Left ventricle myocardium inferior (tissue), 1 donor: Measurements from ENCODE around the gene NUDT4. TPM values are rescaled to one million over a fixed set of nuclear protein-coding genes. Genes with fewer than 3 reads are reported as not detected.
"Not testable (repeated sequence)": the region's sequence is repeated elsewhere in the genome, so short reads cannot be mapped to it uniquely, and the experiment has no call there.

Experiments
- DNase-seq: peaks from one replicate; pipeline ENCODE4 v3.0.0-alpha.2; 2020
- H3K27ac ChIP-seq: fragments of 200-600 bp; replicated peaks from 2 replicates; pipeline ENCODE4 v1.8.0; 2021
- H3K27me3 ChIP-seq: fragments of 200-600 bp; 2 replicates; pipeline ENCODE4 v1.8.0; 2021; ENCODE audit warnings: low read depth
- H3K36me3 ChIP-seq: fragments of 200-600 bp; 2 replicates; pipeline ENCODE4 v1.8.0; 2021
- H3K4me1 ChIP-seq: fragments of 200-600 bp; 2 replicates; pipeline ENCODE4 v1.8.0; 2021
- H3K4me3 ChIP-seq: fragments of 200-600 bp; 2 replicates; pipeline ENCODE4 v1.8.0; 2021; ENCODE audit warnings: mild to moderate bottlenecking, moderate library complexity
- H3K9me3 ChIP-seq: fragments of 200-600 bp; replicated peaks from 2 replicates; pipeline ENCODE4 v1.8.0; 2021
- intact Hi-C: fragments of 100-400 bp; cut with micrococcal nuclease; formaldehyde crosslinking; loops from one replicate; pipeline ENCODE4 v1.11.0; 2022
- total RNA-seq: library from RNA; stranded (reverse); fragmentation: NEBNext Ultra II Directional; extraction: Animal tissue kit (Norgen Biotek cat#: 25700); gene quantifications from one replicate; pipeline ENCODE4 v1.2.1, GENCODE V29; 2021
- TF ChIP-seq, protein P1 (sequence below): fragments of 200-600 bp; IDR thresholded peaks from 2 replicates; pipeline ENCODE4 v1.8.0; 2021; ENCODE audit warnings: antibody characterized with exemption, mild to moderate bottlenecking, borderline replicate concordance
- donor health status: DM: no; HTN: yes; CAD: no; lungs with severe emphysema.

The NUDT4 gene
- total RNA-seq, 1 donor from 2014 or later, result 283 TPM

DNA sequence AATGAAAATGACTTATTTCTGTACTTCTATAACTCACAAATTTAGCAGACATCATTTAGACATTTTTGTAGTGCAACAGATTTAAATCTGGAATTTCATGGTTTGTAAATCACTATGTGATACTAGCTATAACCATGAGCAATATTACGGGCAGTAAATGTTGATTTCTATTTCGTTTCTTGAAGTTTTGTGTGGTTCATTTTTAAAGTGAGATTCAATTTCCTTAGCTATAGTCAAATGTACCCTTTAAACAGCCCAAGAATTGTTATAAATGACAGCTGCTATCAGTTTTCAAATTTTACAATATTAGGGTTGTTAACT is 30.2 kb downstream of the NUDT4 start:
- Histone ChIP-seq H3K4me3 (no peak overlapping the region), H3K27me3 (no peaks in the 10 kb centered on the region), H3K27ac (peak overlapping the region; percentile 12), H3K36me3 (peaks cover 19% of the 10 kb centered on the region), H3K4me1 (peaks cover 56% of the 10 kb centered on the region), H3K9me3 (no peaks in the 10 kb centered on the region)
- TF ChIP-seq, protein P1, sequence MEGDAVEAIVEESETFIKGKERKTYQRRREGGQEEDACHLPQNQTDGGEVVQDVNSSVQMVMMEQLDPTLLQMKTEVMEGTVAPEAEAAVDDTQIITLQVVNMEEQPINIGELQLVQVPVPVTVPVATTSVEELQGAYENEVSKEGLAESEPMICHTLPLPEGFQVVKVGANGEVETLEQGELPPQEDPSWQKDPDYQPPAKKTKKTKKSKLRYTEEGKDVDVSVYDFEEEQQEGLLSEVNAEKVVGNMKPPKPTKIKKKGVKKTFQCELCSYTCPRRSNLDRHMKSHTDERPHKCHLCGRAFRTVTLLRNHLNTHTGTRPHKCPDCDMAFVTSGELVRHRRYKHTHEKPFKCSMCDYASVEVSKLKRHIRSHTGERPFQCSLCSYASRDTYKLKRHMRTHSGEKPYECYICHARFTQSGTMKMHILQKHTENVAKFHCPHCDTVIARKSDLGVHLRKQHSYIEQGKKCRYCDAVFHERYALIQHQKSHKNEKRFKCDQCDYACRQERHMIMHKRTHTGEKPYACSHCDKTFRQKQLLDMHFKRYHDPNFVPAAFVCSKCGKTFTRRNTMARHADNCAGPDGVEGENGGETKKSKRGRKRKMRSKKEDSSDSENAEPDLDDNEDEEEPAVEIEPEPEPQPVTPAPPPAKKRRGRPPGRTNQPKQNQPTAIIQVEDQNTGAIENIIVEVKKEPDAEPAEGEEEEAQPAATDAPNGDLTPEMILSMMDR, result no peak
- intact Hi-C loops, result no loop called here
- DNase-seq, result no peak

DNA sequence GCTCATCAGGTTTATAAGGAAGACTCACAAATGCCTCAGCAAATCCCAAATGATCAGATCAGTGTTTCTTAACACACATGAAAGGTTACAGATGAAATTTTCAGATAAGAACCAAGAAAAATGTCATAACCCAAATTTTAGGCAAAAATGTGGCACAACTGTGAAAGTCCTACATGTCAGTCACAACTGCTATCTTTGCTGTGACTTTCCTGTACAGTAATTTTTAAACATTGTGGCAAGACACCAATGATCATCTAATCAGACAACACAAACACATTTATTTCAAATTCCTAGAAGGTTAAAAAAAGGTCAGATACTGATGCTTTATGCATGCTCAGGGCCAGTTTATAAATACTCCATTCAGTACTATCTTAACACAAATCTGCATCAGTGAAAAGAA is 31.1 kb downstream of the NUDT4 start:
- no peak overlapping the region for H3K27ac ChIP-seq
- H3K27me3 ChIP-seq, result no peaks in the 10 kb centered on the region
- peaks cover 14% of the 10 kb centered on the region for H3K36me3 ChIP-seq
- peaks cover 62% of the 10 kb centered on the region for H3K4me1 ChIP-seq
- TF ChIP-seq, protein P1, result no peak
- intact Hi-C loops, result no loop called here
- no peaks in the 10 kb centered on the region for H3K9me3 ChIP-seq
- no peak for DNase-seq
- H3K4me3 ChIP-seq, result no peak overlapping the region

DNA sequence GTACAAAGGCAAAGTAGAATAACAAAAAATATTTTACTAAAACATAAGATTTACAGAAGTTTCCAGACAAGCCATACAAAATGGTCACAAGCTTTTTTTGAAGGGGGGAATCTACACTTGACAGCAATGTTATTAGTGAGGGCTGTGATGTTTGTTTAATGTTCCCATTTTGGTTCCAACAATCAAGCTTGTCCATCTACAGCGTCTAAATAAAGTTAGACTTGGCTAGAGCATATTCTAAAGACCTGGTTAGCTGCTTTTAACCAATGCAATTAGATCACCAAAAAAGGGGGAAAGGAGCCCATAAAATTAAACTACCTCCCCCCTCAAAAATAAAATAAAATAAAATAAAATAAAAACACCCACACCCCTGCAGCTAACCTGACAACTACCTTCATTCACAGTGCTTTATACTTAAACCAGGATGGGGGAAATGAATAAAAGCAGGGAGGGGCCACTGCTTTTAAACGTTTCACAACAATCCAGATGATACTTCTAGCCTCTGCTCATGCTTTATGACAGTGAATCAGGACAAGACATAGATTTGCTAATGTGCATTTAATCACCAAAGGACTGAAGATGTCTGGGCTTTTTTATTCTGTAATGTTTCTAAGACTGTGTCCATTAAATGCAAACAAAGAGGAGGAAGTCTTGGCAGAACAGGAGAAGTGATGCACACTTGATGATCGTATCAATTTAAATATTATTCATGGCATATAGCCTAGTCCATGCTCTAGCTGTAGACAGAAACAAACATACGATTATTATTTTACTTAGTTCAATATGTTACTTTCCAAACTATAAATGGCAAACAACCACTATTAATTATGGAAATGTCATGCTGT is 31.8 kb downstream of the NUDT4 start:
- DNase-seq, H3K9me3 ChIP-seq, H3K4me3 ChIP-seq, H3K27me3 ChIP-seq, H3K27ac ChIP-seq, intact Hi-C loops: not testable (repeated sequence)
- peaks cover 62% of the 10 kb centered on the region for H3K4me1 ChIP-seq
- H3K36me3 ChIP-seq, result peaks cover 14% of the 10 kb centered on the region

DNA sequence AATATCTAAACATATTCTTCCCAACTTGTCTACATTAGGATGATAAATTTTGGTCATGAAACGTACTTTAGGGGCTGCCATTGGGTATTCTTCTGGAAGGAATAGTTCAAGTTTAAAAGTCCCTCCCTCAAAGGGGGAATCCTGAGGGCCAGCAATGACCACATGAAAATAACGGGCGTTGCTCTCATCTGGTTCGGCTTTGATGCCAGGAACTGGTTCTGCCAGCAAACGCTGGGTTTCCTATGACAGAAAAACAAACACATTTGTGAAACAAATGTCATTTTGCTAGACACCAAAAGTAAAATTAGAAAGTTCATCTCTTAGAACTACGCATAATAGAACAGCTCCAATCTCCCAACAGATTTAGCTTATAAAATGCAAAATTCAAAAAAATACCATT is 33.3 kb downstream of the NUDT4 start:
- H3K9me3 ChIP-seq, H3K27me3 ChIP-seq, intact Hi-C loops, DNase-seq, H3K4me3 ChIP-seq: not testable (repeated sequence)
- peaks cover 14% of the 10 kb centered on the region for H3K36me3 ChIP-seq
- H3K27ac ChIP-seq, result peak overlapping the region; percentile 13
- peaks cover 71% of the 10 kb centered on the region for H3K4me1 ChIP-seq

DNA sequence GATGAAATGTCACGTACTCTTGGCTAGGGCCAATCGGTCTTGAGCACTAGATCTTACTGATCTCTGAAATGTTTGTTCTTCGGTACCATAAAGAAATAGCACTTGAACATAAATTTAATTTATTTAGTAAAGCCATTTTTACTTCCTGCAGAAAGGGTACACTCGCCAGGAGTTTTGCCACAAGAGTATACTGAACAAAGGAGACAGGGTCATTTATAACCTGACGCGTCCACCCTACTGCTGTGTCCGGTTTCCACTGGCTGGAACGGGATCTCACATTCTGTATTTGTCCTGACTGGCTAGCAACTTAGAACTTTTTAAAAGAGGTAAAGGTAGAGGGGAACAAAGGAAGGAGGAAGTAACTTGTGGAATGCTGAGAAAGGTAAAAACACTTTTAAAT is 34.7 kb downstream of the NUDT4 start:
- DNase-seq, H3K27me3 ChIP-seq, H3K27ac ChIP-seq, H3K4me3 ChIP-seq, intact Hi-C loops, H3K9me3 ChIP-seq: not testable (repeated sequence)
- peaks cover 14% of the 10 kb centered on the region for H3K36me3 ChIP-seq
- H3K4me1 ChIP-seq, result peaks cover 84% of the 10 kb centered on the region

DNA sequence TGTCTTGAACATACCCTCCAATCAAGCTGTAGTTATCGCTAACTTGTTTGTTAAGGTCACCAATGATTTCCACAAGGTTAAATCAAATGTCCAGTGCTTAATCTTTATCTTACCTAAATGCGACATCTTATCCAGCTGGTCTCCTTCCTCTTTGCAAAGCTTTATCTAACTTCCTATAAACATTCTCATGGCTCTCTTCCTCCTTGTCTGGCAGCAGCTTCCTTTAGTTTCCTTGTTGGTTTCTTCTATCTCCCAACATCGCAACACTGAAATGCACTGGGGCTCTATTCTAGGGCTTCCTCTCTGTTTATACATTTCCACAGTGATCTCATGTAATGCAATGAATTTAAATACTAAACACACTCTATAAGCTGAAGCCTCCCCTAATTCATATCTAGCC is 35.3 kb downstream of the NUDT4 start:
- peak overlapping the region; percentile 73 for H3K27ac ChIP-seq
- H3K27me3 ChIP-seq, result no peaks in the 10 kb centered on the region
- intact Hi-C loops, result no loop called here
- peaks cover 14% of the 10 kb centered on the region for H3K36me3 ChIP-seq
- H3K4me1 ChIP-seq, result peaks cover 82% of the 10 kb centered on the region
- DNase-seq, result no peak
- TF ChIP-seq, protein P1, result no peak
- no peaks in the 10 kb centered on the region for H3K9me3 ChIP-seq
- no peak overlapping the region for H3K4me3 ChIP-seq

DNA sequence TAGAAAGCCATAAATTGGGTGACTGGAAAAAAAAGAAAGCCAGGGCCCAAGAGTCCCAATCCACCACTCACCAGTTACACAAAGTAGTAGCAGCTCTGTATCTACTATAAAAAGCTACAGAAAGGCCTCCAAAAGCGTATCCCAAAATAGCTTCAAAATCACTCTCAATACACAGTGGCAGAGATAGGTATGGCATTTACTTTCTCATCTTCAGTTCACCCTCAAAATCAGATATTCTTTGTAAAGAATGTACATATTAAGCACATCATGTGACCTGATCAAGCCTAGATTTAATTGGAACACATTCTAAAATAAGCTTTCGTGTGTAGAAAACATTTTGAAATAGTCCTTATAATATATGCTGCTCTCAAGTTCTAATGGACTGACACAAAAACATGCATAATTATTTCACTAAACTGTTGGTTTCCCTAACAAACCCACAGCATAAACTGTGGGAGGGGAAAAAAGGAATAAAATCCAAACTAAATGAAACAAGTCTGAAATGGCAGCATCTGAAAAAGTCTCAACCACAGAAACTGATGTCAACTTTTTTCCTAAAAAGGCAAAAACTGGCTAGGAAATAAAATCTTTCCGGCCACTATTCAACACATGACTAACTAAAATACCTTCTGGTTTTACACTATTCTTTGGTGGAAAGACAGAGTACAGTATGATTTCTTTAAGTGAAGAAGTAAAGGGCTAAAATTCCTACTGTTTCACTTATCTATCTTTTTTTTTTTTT is 38.2 kb downstream of the NUDT4 start:
- intact Hi-C loops, result loop anchor here (5.0 kb wide), 1 partner anchor 429 kb away; no protein-coding TSS in a partner anchor
- H3K36me3 ChIP-seq, result no peaks in the 10 kb centered on the region
- TF ChIP-seq, protein P1, result peak; percentile 29
- peaks cover 78% of the 10 kb centered on the region for H3K4me1 ChIP-seq
- no peak overlapping the region for H3K4me3 ChIP-seq
- DNase-seq, result no peak
- peak overlapping the region; percentile 73 for H3K27ac ChIP-seq
- H3K9me3 ChIP-seq, result no peaks in the 10 kb centered on the region
- H3K27me3 ChIP-seq, result no peaks in the 10 kb centered on the region
